Testis (tissue), 3 donors: ENCODE measurements around the gene YIF1A. TPM values are rescaled to one million over a fixed set of nuclear protein-coding genes. Genes with fewer than 3 reads are reported as not detected.
A peak's percentile ranks its signal among the peaks of the same experiment; 100 is the strongest.
"Not testable (repeated sequence)": the region's sequence is repeated elsewhere in the genome, so short reads cannot be mapped to it uniquely, and the experiment has no call there.

Experiments
- DNase-seq: peaks from one replicate; pipeline ENCODE4 v3.0.0-alpha.2; 2019
- H3K27ac ChIP-seq, 2 donors: fragments of 200-600 bp; sonication (generic); one replicate each; pipeline ENCODE4 v1.5.1; 2019
- H3K27me3 ChIP-seq: fragments of 200-600 bp; sonication (generic); one replicate; pipeline ENCODE4 v1.5.1; 2019
- H3K36me3 ChIP-seq: fragments of 200-600 bp; sonication (generic); one replicate; pipeline ENCODE4 v1.5.1; 2017; ENCODE audit warnings: low read depth; ENCODE audit errors: missing control alignments
- H3K4me1 ChIP-seq: fragments of 200-600 bp; sonication (generic); one replicate; pipeline ENCODE4 v1.5.1; 2019
- H3K4me3 ChIP-seq, 2 donors: fragments of 200-600 bp; sonication (generic); one replicate each; pipeline ENCODE4 v1.5.1; 2017 to 2019
- H3K9me3 ChIP-seq: fragments of 200-600 bp; sonication (generic); one replicate; pipeline ENCODE4 v1.5.1; 2017
- CTCF ChIP-seq, 3 experiments: fragments of 450-650 bp in 2 of 3; fragments of 200-600 bp in 1 of 3; sonication (generic) in 1 of 3; IDR thresholded peaks; one replicate each; pipeline ENCODE4 v1.5.1; 2016 to 2019; ENCODE audit warnings: antibody characterized with exemption in 3 of 3, mild to moderate bottlenecking in 2 of 3, moderate library complexity in 1 of 3
- POLR2A ChIP-seq: fragments of 450-650 bp; IDR thresholded peaks from one replicate; pipeline ENCODE4 v1.6.1; 2017; ENCODE audit warnings: antibody characterized with exemption, mild to moderate bottlenecking, moderate library complexity
- WGBS, 2 donors: methylation state at CpG; one replicate each; pipeline ENCODE4 v1.1.5; 2018; 5-methylcytosine and 5-hydroxymethylcytosine counted together
- intact Hi-C: fragments of 100-400 bp; cut with DNase I; formaldehyde crosslinking; loops from one replicate; pipeline ENCODE4 v1.15.1; 2023; ENCODE audit warnings: low total_unique reads
- polyA plus RNA-seq: library from polyadenylated mRNA; stranded (reverse); fragments of 350-450 nt; fragmentation: Illumina TruSeq; extraction: RNeasy Lipid Tissue Mini Kit (QIAGEN cat#74804); gene quantifications from one replicate; pipeline ENCODE4 v1.2.3, GENCODE V29; 2014; ENCODE audit warnings: low read depth, low replicate concordance; ENCODE audit not compliant: insufficient read depth
- total RNA-seq, 2 donors: library from RNA; depleted of rRNA; stranded (reverse); fragments of >200 nt; gene quantifications; one replicate each; pipeline ENCODE4 v1.2.3, GENCODE V29; 2016

Gene YIF1A
- total and polyA plus RNA-seq, 3 donors from 2014 or later: 60.5 to 94.1 (median 82.6) TPM

- TF ChIP-seq POLR2A: no peak
- peak in 1 of 3 experiments; percentile 3 for TF ChIP-seq CTCF (IDR thresholded peaks at IDR 0.05)
- no peaks in the 10 kb centered on the region for H3K36me3 ChIP-seq
- WGBS, 2 donors: 2 to 3% methylated on average over 16 to 28 of the region's 28 CpGs
- H3K9me3 ChIP-seq: no peaks in the 10 kb centered on the region
- peak overlapping the region; percentile 90 to 94 for H3K4me3 ChIP-seq
- peak overlapping the region; percentile 71 to 82 for H3K27ac ChIP-seq
- no peaks in the 10 kb centered on the region for H3K27me3 ChIP-seq
- intact Hi-C loops: no loop called here
- H3K4me1 ChIP-seq: peaks cover 6% of the 10 kb centered on the region
- no peak for DNase-seq
Observed at GRCh38 chr11:66258473-66258893, 30.5 kb downstream of the YIF1A start.

- H3K27ac ChIP-seq, H3K4me3 ChIP-seq, intact Hi-C loops, H3K4me1 ChIP-seq, H3K36me3 ChIP-seq, H3K27me3 ChIP-seq, DNase-seq, H3K9me3 ChIP-seq: not testable (repeated sequence)
- 69 to 71% methylated on average over 6 of the region's 6 CpGs for WGBS, 2 donors
Observed at GRCh38 chr11:66253081-66253480, 35.9 kb downstream of the YIF1A start.

- TF ChIP-seq CTCF (IDR thresholded peaks at IDR 0.05): no peak
- no peak for TF ChIP-seq POLR2A
- no peaks in the 10 kb centered on the region for H3K4me1 ChIP-seq
- H3K4me3 ChIP-seq: no peak overlapping the region
- intact Hi-C loops: no loop called here
- no peaks in the 10 kb centered on the region for H3K9me3 ChIP-seq
- no peak overlapping the region for H3K27ac ChIP-seq
- DNase-seq: no peak
- no peaks in the 10 kb centered on the region for H3K27me3 ChIP-seq
- WGBS, 2 donors: 76 to 78% methylated on average over 7 of the region's 7 CpGs
- no peaks in the 10 kb centered on the region for H3K36me3 ChIP-seq
Observed at GRCh38 chr11:66251809-66252208, 37.1 kb downstream of the YIF1A start.

GRCh38 chr11:66248903-66249302 lies 40.0 kb downstream of the YIF1A start:
- WGBS, 2 donors: 88 to 90% methylated on average over 6 of the region's 6 CpGs
- Histone ChIP-seq H3K27me3 (no peaks in the 10 kb centered on the region), H3K4me3 (no peak overlapping the region), H3K4me1 (no peaks in the 10 kb centered on the region), H3K9me3 (no peaks in the 10 kb centered on the region), H3K27ac (no peak overlapping the region), H3K36me3 (no peaks in the 10 kb centered on the region)
- no peak for TF ChIP-seq POLR2A
- DNase-seq: no peak
- intact Hi-C loops: no loop called here

- TF ChIP-seq POLR2A (no peak), CTCF (IDR thresholded peaks at IDR 0.05) (no peak)
- intact Hi-C loops: no loop called here
- WGBS, 2 donors: 84 to 89% methylated on average over 3 of the region's 3 CpGs
- Histone ChIP-seq H3K27ac (no peak overlapping the region), H3K36me3 (no peaks in the 10 kb centered on the region), H3K27me3 (no peaks in the 10 kb centered on the region), H3K4me3 (no peak overlapping the region), H3K9me3 (no peaks in the 10 kb centered on the region), H3K4me1 (peaks cover under 1% of the 10 kb centered on the region)
- no peak for DNase-seq
Observed at GRCh38 chr11:66247801-66248200, 41.1 kb downstream of the YIF1A start.

GRCh38 chr11:66247295-66247694 lies 41.6 kb downstream of the YIF1A start:
- no peaks in the 10 kb centered on the region for H3K27me3 ChIP-seq
- no peak for DNase-seq
- no peaks in the 10 kb centered on the region for H3K9me3 ChIP-seq
- H3K4me3 ChIP-seq: no peak overlapping the region
- no peak overlapping the region for H3K27ac ChIP-seq
- TF ChIP-seq POLR2A (no peak), CTCF (IDR thresholded peaks at IDR 0.05) (no peak)
- 91 to 93% methylated on average over 4 of the region's 4 CpGs for WGBS, 2 donors
- intact Hi-C loops: no loop called here
- peaks cover 6% of the 10 kb centered on the region for H3K4me1 ChIP-seq
- no peaks in the 10 kb centered on the region for H3K36me3 ChIP-seq
